SHP77 treated with DMSO at 0.1 percent for 48 hours (cell line): ENCODE results near the gene CCNG2.
"Not testable (repeated sequence)": the region's sequence is repeated elsewhere in the genome, so short reads cannot be mapped to it uniquely, and the experiment has no call there.

ENCODE experiments used
- DNase-seq: peaks from one replicate; lab custom pipeline; 2025; lab: John Stamatoyannopoulos, UW

Gene CCNG2, protein sequence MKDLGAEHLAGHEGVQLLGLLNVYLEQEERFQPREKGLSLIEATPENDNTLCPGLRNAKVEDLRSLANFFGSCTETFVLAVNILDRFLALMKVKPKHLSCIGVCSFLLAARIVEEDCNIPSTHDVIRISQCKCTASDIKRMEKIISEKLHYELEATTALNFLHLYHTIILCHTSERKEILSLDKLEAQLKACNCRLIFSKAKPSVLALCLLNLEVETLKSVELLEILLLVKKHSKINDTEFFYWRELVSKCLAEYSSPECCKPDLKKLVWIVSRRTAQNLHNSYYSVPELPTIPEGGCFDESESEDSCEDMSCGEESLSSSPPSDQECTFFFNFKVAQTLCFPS

DNA sequence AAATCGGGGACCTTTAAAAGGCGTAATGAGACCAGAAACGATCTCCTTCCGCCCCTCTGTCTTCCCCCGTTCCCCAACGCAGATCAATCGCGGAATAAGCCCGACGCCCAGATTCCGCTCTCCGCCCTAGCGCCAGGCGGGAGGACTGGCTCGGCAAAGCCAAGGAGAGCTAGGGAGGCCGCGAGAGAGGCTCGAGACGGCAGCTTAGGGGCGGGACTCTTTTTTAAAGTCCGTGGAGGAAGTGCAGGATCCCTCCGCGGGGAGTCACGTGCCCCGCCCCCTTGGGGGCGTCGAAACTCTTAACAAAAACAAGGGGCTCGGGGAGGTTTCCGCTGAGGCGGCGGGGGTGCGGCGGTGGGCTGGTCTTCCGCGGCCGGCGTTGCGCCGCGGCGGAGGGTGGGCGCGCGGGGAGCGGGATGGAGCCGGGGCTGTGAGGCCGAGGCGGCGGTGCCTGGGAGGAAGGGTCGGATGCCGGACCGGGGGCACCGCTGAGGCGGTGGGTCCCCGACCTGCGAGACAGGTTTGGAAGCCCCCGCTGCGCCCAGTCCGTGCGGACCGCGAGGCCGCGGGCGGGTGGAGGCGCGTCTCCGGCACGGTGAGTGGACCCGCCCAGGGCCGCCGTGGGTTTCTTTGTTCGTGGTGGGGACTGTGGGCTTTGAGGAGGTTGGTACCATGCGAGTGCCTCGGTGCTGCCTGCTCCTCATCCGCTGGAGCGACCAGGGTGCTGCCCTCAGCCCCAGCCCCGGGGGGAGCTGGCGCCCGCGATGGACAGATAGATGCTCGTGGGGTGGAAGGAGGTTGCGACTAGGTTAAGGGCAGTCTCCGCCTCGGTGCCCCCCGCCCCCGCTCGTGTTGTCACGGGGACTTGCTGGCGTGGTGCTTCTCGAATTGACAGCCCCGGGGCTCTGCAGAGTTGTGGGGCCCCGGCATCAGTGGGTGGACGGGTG is at the start of gene CCNG2:
TSS of gene CCNG2 (plus strand) at position 296 of the 947 bp plus-strand sequence. CDS start 1,326 bp downstream, outside the sequence.
- DNase-seq = no peak

DNA sequence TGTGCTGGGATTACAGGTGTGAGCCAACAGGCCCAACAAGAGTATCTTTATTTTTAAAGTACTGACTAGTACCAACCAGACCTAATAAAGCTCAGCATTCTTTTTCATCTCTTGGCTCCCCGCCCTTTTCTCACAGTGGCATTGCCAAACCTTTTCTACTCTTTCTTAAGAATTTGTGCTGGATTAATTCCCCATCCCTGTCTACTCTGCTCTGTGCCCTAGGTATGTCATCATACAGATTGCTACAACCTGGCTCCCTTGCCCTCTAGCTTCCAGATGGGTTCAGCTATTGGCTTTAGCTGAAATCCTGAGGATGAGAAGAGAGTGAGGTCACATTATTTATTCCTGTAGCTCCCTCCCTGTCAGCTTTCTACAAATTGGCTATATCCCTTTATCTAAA is 46.3 kb upstream of the CCNG2 start:
- DNase-seq = no peak

DNA sequence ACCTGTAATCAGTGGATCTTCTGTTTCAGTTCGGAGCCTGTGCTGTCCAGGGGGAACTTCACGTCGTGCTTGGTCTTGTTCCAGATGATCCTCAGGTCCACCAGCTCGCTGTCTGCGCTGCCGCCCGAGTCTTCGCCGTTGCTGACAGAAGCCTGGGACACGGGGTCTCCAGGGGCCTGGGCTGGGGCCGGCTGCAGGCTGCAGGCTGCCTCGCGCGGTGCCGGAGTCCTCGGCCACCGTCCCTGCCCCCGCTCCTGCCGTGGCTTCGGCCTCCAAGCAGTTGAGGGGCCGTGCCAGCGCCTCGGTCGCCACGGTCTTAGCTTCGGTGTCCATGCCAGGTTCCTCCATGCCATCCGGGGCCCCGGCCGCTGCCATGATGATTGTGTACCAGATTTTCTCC is 43.9 kb upstream of the CCNG2 start:
- DNase-seq = no peak

DNA sequence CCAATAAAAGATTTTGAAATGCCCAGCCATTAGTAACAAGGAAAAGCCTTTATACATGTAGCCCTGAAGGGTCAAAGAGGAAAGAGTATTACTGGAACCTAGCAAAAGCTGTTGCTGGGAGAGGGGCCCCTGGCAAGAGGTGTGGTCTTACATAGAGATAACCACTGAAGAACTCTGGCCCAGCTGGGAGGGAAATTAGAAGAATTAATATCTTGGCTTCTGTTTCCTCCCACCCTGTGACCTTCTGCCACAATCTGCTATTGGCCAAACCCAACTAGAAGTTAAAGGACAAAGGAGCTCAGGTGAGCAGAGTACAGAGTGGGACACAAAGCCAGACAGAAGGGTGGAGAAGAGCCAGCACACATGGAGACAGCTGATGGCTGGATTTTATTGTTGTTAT is 39.3 kb upstream of the CCNG2 start:
- DNase-seq = no peak

DNA sequence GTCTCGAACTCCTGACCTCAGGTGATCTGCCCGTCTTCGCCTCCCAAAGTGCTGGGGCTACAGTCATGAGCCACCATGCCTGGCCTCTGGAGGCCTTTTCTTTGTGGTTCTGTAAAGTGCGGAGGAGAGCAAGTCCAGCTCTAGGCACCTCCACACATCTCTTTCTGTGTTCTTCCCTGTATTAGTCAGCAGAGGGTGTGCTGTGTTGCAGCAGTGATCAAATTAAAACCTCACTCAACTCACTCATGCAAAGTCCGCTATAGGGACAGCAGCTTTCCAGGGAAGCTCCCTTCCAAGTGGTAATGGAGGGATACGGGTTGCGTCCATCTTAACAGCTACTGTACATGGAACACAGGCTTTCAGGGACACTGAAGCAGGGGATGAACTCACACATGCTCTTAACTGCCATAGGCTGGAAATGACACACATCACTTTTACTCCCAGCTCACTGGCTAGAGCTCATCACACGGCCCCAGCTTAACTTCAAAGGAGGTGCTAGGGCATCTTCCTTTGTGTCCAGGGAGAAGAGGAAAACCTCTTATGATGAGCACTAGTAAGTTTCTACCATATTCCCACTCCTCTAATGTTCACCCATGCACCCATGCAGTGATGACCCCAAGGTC is 36.0 kb upstream of the CCNG2 start:
- DNase-seq = no peak

DNA sequence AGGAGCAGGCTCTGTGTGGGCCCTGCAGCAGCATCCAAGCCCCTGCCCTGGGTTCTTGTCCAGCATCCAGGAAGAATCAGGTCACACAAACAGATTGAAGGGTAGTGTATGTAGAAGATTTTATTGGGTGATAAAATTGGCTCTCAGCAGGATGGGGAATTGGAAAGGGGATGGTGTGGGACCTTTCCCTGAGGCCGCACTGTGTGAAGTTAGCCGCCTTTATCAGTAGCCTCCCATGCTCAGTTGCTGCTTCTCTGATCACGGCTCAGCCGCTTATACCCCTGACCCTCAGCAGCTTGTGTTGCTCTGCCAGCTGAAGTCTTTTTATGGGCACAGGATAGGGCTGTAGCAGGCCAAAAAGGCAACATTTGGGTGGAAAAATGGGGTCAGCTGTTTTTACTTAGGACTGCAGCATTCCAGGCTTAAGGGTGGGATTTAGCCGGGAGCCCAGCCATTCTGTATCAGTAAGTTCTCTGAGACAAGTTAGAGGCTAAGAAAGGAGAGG is 35.2 kb upstream of the CCNG2 start:
- no peak for DNase-seq

DNA sequence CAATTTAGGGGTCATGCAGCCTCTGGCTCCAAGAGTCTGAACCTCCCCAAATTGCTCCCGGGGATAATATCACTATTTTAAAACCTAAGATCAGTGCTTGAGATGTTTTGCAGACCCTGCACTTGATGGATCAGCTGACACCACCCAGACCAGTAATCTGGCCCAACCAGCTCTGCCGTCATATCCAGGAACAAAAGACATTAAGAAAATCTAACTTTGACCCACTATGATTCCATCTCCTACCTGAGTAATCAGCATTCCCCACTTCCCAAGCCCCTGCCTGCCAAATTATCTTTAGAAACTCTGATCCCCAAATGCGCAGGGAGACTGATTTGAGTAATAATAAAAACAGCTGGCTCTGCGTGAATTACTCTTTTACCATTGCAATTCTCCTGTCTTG is 34.4 kb upstream of the CCNG2 start:
- no peak for DNase-seq

DNA sequence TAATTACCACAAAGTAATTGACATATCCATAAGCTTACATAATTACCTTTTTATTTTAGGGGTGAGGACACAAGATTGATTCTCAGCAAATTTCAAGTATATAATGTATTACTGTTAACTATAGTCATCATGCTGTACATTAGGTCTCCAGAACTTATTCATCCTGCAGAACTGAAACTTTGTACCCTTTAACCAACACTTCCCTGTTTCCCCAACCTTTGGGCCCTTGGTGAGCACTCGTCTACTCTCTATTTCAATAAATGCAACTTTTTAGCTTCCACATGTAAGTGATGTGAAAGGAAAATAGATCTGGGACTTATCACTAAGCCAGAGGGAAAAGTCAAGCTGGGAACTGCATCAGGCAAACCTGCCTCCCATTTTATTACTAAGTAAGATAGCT is 33.6 kb upstream of the CCNG2 start:
- no peak for DNase-seq

DNA sequence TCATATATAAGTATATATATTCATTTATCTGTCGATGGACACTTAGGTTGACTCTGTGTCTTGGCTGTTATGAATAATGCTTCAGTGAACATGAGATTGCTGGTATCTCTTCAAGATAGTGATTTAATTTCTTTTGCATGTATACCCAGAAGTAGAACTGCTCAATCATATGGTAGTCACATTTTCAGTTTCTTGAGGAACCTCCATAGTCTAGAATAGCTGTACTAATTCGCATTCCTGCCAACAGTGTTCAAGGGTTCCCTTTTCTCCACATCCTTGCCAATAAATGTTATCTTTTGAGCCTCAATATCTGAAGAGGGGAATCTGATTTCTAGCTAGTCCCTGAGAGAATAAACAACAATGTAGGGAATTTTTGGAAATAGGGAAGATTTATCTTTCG is 32.4 kb upstream of the CCNG2 start:
- DNase-seq = no peak

DNA sequence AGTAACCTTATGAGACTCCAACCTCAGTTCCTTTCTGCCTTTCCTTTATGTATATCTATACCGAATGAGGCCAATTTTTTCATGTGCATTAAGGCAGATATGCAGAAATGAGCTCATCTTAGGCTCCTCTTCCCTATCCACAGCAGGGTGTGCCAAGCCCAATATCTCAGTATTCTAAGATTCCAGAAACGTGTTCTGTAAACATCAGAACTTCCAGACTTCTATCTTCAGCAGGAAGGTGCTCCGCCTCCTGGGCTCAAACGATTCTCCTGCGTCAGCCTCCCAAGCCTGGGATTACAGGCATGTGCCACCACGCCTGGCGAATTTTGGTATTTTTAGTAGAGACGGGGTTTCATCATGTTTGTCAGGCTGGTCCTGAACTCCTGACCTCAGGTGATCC is 31.0 kb upstream of the CCNG2 start:
- no peak for DNase-seq

DNA sequence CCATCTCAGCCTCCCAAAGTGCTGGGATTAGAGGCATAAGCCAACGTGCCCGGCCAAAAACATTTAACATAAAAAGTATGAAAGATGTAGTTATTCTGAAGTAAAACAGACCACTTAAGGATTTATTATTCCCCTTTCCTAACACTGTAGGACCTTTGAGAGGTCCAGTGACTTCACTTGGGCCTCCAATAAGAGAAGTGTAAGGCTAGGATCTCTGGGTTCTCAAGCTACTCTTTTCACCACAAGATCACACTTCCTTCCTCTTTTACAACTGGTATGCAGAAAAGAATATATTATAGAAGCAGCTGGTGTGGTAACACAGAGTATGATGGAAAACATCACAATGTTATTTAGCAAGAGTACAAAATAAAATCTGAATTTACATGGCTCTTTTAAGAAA is 30.2 kb upstream of the CCNG2 start:
- no peak for DNase-seq

DNA sequence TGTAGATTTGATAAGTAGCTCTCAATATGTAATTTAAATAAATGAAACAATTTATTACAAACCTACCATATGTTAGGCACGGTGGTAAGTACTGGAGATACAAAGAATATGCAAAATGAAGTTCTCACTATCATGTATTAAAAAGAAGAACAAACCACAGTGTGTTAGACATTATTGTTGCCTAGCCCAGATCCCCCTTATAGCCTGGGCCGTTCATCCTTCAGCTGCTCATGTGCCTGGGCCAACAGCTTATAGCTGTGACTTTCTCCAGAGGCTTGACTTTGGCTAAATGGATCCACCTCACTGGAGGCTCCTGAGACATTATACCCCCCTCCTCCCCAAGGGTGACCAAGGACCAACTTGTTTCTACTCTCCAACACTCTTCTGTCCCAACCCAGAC is 29.8 kb upstream of the CCNG2 start:
- DNase-seq = no peak

DNA sequence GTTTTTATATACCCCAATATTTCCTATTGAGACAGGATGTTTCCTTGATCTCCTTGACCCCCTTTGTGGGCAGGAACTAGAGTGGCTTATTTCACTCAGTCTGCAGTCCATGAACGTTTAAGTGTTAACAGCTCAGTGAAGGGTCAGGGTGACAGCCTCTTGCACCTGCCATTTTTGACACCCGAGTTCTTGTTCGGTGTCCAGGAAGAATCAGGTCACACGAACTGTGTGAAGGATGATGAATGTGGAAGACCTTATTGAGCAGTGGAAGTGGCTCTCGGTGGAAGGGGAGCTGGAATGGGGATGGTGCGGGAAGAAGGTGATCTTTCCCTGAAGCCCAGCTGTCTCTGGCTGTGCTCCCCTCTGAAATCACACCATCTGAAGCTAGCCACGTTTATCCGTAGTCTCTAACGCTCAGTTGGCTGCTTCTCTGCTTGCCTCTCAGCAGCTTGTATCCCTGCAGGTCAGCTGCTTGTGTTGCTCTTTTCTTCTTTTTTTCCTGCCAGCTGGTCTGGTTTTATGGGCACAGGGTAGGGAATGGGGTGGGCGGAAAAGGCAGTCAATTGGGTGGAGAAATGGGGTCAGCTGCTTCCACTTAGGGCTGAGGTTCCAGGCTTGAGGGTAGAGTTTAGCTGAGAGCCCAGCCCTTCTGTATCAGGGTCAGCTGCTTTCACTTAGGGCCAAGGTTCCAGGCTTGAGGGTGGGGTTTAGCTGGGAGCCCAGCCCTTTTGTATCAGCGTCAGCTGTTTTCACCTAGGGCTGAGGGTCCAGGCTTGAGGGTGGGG is 29.0 kb upstream of the CCNG2 start:
- no peak for DNase-seq

DNA sequence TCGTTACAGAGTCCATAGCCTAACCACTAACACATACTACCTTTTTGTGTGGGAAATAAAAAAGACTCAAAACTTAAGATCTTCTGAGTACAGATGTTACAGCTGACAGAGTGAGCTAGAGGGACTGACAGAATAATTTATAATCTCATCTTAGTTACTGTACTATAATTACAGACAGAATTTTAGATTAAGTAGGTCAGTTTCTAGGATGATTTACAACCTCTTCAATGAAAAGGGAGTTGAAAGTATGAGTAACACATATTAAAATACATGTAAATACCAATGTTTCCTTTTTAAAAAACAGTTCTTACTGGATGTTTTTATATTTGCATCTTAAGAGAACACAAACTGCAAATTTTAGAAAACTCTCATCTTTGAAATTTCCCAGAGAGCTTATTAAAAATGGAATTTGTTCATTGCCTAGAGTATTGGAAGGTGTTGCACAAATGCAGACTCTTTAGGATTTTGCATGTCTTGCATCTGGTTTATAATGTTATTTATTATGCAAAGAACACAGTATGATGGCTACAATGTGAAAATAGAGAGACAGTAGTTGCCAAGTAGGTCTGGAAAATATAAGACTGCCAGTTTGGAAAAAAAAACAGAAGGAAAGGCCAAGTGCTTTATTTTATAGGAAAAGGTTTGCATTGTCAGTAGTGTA is 24.2 kb upstream of the CCNG2 start:
- DNase-seq = no peak

DNA sequence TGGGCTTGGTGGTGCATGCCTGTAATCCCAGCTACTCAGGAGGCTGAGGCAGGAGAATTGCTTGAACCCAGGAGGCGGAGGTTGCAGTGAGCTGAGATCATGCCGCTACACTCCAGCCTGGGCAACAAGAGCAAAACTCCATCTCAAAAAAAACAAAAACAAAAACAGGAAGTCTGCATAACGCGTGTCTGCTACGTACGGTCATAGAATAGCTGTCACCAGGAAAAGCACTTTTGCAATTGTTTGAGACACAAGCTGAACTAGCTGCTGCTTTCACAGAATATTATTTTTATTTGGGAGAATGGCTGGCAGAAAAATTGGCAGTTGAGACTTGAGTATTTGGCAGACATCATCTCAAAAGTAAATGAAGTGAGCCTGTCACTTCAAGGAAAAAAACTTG is 19.6 kb upstream of the CCNG2 start:
- DNase-seq = not testable (repeated sequence)

DNA sequence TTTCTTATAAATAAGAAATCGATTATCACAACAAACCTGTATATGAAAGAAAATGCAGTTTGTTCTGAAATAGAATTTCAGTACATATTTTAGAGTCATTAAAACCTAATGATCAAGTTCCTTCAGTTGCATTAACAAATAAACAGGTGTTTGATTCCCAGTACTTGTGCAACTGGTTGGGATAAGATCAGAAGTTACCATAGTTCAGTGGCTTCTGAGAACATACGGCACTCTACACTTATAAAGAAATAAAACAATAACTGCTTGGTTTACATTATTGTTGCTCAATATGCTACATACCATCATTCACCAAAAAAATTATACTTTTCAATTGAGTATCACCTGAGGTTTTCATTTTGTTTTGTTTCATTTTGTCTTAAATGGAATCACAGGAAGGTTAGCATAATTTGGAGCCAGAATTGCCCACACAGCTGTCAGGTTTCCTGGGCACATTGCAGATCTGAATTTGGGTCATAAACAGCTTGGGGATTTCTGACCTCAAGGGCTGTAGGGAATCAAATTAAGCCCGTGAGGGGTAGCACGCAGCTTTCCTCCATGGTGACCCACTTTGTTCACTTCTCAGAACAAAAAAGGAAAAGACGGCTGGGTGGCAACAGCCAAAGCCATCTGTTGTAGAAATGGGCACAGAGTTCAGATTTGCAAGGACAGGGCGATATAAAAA is 14.9 kb upstream of the CCNG2 start:
- no peak for DNase-seq

DNA sequence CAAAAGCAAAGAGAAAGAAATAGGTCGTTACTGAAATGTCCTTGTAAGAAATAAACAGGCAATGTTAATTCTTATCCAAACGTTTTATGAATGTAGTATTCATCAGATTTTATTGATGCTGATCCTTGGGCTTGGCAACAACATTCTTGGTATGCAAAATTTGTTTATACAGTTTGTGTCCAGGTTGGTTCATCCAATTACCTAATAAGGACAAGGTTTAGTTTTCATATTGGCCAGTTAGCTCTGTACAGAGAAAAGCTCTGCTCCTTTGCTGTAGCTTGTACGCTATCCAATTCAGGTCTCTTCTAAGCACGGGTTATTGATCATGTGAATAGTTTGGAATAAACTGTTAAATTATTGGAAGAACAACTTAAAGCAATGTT is 14.4 kb upstream of the CCNG2 start:
- no peak for DNase-seq

DNA sequence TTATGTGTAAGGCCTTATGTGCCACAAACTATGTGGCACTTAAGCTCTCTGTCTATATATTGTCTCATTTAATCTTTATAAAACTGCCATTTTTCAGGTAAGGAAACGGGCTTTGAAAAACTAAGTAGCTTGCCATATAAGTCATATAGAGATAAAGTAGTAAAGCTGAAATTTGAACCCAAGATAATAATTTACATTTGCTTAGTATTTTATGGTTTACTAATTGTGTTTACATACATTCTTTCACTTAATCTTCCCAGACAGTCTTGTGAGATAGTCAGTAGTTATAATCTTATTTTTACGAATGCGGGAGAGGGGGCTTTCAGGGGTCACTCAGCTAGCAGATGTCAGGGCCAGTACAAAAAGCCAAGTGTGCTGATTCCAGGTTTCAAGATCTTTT is 13.9 kb upstream of the CCNG2 start:
- DNase-seq = no peak

DNA sequence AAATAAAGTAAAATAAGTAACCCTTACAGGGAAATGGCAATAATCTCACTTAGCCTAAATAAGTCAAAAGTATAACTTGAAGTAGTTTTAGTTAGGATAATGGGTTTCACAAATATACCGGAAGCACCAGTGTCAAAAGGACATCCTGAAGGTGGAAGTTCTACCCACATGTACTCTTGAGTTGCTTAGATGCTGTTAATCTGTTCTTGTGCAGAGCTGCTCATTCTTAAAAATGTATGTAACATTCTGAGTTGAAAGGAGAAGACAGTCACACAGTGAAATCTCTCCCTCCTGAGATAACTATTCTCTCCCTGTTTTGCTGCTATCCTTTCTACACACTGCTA is 11.2 kb upstream of the CCNG2 start:
- DNase-seq = no peak

DNA sequence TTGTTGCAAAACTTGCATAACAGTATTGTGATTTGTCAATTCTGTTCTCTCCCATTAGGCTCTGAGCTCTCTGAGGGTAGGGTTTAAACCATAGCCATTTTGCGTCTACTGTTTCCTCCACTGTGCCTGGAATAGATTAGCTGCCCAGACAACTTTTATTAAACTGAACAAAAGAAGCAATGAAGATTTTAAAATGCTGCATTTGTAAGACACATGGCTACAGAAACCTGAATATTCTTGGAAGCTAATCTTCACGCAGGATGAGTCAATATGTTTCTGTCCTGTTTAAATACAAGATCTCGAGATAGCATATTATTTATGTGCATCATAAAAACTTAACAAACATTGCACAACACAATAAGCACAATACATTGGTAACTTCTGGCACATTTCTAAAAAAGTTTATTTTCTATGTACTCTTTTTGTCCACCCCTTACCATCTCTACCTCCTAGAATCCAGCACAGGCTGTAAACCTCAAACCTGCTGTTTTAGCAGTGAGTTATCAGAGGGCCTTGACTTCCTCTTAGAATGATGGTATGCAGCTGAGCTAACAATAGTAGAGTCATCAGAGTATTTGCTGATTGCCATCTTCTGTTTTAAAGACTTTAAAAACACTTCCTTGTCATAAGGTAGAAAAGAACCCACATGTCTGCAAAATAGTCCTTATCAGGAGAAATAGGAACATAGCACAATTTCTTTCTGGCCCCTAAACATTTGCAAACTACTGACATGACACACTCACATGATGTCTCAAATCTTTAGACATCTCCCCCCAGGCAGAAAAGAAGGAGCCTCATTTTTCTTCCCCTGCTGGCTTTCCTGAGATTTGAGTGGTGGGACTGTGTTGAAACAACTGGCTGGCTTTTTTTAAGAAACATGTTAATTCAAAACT is 10.6 kb upstream of the CCNG2 start:
- no peak for DNase-seq
